HG03139 (cell line): ENCODE measurements around the gene EWSR1.
"Not testable (repeated sequence)": the region's sequence is repeated elsewhere in the genome, so short reads cannot be mapped to it uniquely, and the experiment has no call there.

Experiments used
- ATAC-seq: cut with Tn5 transposase; IDR thresholded peaks from one replicate; pipeline ENCODE4 v1.9.1; 2021; ENCODE audit not compliant: unreplicated experiment

Gene EWSR1

DNA sequence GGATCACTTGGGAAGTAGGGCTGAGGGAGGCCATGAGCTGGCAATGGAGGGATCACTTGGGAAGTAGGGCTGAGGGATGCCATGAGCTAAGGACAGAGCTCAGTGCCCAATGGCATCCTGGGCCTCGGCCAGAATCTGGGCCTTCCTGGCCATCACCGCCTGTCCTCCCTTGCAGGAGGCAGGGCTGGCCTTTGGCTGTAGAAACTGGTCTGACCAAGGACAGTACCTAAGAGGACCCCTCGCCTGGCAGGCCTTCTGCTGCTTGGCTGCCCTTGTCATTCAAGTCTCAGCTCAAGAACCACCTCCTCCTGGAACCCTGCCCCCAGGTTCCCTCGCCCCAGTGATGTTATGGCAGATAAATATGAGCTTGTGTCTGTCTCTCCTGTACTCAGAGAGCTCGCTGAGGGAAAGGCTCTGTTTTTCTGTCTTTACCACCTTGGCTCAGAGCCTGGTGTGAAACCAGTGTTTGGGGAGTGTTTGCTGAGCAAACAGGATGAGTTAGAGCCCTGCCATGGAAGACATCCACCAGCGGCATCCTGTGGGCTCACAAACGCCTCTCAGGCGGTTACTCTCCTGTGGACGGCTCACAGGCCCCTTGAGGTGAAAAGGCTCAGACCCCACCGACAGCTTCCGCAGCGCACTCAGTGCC is 66.8 kb downstream of the EWSR1 start:
- ATAC-seq = no peak

DNA sequence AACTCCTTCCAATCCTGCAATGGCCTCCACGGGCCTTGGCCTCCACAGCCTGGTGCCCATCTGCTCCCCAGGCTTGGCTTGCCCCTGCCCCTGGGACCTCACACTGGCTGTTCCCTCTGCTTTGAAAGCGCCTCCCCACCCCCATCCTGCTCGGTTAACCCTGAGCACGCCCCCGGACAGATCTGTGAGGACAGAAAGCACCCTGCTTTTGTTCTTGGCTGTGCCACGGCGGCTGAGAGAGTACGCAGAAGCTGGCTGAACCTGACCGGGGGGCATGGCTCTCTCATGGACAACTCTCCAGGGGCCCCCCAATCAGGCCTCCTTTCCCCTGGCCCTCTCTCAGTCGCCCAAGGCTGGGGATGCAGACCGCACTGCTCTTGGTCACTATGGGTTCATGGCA is 67.6 kb downstream of the EWSR1 start:
- no peak for ATAC-seq

- ATAC-seq = no peak
Measured at GRCh38 chr22:29336751-29337490, 68.9 kb downstream of the EWSR1 start.

GRCh38 chr22:29337631-29338284 is 69.7 kb downstream of the EWSR1 start:
- ATAC-seq = no peak

- ATAC-seq = no peak
Measured at GRCh38 chr22:29338398-29338797, 70.3 kb downstream of the EWSR1 start.

- no peak for ATAC-seq
Measured at GRCh38 chr22:29339381-29340235, 71.5 kb downstream of the EWSR1 start.

DNA sequence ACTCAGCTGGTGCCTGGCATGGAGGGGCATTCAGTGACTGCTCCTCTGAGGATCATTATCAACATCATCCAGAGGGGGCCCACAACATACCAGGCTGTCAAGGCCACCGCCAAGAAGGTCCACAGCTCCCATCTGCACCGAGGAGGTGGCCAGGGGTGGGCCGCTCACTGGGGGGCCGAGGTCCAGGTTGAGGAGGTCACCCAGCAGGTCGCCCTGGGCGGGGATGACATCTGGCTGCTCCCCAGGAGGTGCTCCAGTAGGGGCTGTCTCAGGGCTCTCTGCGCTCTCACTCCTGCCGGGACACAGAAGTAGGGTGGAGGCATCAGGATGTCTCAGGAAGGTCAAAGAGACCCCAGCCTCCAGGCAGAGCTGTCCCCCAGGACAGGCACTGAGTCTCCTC is 72.5 kb downstream of the EWSR1 start:
- ATAC-seq = no peak

DNA sequence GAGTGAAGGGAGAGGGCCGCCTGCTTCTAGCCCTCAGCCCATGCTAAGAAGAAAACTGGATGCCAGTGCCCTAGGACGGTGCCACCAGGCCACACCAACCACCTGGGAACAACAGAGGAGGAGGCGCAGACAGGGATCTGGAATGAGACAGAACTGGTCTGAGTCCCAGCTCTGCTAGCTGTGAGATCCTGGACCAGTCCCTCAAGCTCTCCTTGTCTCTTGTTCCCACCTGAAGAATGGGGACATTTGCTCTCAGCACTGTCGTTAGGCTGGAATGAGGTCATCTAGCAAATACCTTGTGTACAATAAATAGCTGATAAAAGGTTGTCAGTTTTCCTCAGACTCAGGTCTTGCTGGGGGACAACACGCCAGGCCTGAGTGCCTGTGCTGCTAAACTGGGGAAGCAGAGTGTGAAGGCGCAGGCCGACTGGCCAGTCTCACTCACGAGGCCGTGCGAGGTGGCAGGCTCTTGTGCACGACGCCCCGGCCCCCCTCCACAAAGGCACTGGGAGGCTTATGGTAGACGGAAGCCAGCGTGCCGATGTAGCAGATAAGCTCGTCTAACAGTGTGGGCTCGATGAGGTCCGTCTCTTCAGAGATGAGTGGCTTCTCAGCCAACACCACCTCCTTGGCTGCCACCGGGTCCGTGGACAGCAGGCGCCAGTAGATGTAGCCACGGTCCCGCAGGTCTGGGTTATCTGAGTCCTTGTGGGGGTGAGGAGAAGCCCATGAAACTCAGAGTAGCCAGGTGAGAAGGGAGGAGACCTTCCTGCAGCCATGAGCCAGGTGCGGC is 73.2 kb downstream of the EWSR1 start:
- ATAC-seq = no peak

DNA sequence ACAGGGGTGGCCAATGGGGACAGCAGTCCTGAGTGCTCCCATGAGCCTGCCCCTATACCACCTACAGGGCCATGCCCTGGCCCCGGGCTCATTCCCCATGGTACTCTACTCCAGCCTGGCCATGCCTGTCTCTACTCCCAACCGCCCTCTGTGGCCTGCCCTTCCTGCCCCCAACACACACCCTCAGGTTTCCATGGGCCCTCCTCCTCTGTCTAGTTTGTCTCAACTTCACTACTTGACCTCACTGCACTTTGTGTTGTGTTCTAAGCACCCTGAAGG is 73.7 kb downstream of the EWSR1 start:
- ATAC-seq = no peak

GRCh38 chr22:29342177-29342576 is 74.1 kb downstream of the EWSR1 start:
- no peak for ATAC-seq

DNA sequence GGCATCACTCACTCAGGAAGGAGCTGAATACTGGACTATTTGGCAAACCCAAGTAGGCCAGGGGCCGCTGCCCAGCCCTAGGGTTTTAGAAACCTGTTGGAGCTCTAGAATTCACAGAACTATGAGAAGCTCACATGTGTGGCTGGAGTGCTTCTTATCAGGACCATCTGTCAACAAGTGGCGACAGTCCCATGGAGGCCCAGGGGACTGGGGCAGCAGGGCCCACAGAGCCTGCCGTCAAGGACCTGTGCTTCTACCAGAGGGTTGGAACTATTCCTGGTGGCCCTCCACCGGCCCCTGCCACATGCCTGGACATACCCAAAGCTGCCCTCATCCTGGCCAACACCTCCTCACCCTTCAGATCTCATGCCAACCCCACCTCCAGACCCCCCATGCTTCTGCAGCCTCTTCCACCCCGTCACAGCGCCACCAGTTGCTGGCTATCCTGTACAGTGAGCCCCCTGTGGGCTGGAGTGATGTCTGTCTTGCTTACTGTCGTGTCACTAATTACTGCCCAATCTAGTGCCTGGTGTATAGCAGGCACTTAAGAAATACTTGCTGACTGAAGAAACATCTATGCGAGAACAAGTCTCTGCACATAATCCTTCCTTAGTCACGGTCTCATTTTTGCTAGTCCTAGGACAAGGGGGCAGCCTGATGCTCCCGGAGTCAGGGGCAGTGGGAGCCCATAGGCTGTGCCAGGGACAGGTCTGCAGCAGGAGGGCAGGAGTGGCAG is 74.7 kb downstream of the EWSR1 start:
- no peak for ATAC-seq

GRCh38 chr22:29343313-29343805 is 75.3 kb downstream of the EWSR1 start:
- no peak for ATAC-seq

DNA sequence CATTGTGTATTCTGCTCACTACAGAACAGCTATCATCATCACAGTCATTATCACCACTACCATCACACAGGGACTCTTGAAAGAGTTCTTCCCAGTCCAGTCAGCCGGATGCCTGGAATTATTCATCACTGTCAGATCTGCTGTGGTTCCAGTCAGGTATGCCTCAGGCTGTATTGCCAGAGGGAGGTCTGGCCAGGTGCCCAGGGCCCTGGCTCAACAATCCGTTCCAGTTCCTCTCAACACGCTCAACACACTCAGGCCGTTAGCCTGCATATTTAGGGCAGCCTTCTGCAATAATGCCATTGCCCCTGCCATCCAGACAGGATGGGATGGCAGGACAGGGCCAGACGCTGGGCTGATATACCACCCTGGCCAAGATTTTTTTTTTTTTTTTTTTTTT is 76.1 kb downstream of the EWSR1 start:
- ATAC-seq = no peak

- ATAC-seq = not testable (repeated sequence)
Measured at GRCh38 chr22:29344889-29345288, 76.8 kb downstream of the EWSR1 start.

DNA sequence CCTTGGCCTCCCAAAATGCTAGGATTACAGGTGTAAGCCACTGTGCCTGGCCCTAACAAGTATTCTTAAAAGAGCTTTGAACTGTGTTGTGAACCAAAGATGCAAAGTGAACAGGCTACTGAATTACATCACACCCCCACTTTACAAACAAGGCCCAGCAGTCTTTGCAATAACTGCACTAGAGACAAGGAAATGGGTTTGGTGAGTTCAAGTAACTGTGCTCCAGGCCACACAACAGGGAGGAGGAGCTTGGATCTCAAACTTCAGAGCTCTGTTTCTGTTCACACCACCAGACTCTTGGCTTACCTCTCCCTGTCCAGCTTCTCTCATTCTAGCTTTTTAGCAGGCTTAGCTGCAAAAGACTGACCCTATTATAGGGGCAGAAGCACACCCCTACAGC is 77.9 kb downstream of the EWSR1 start:
- ATAC-seq = no peak

- ATAC-seq = no peak
Measured at GRCh38 chr22:29346659-29347058, 78.6 kb downstream of the EWSR1 start.

DNA sequence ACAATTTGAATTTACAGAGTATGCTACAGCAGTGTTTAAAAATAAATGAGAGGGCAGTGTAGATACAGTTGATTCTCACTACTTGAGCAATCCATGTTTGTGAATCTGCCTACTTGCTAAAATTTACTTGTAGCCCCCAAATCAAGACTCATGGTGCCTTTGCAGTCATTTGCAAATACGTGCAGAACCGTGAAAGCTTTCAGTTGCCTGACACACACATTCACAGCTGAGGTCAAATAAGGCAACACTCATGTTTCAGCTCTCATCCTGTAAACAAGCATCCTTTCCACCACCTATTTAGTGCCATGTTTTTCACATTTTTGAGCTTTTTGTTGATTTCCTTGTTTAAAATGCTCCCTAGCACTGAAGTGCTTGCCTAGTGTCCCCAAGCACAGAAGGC is 80.0 kb downstream of the EWSR1 start:
- no peak for ATAC-seq

DNA sequence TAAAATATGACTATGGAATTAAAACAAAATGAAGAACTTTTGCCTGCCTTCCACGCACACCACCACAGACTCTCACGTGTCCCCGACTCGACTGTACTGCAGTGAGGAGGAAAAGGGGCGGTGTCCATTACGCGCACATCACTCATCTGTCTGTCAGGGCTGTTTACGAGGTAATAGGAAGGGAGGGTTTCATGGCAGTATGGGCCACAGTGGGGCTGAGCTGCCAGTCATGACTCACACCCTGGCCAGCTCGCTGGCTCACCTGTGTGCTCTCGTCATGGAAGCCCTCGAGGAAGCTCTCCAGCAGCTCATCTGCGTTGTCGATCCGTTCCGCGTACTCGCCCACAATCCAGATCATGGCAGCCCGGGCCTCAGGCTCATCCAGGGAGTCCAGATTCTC is 80.9 kb downstream of the EWSR1 start:
- ATAC-seq = no peak
